Activated naive CD8-positive, alpha-beta T cell treated with anti-CD3 and anti-CD28 coated beads for 36 hours (primary cell): ENCODE data around the gene AZI2. TPM values are rescaled to one million over a fixed set of nuclear protein-coding genes. Genes with fewer than 3 reads are reported as not detected.

Experiments used
- DNase-seq: peaks from one replicate; pipeline ENCODE4 v3.0.0; 2021
- H3K27ac Mint-ChIP-seq: one replicate; pipeline ENCODE4 v1.8.0; 2022; ENCODE audit warnings: mild to moderate bottlenecking, moderate library complexity, mixed read lengths
- H3K27me3 Mint-ChIP-seq: one replicate; pipeline ENCODE4 v1.8.0; 2022; ENCODE audit warnings: mild to moderate bottlenecking, mixed read lengths
- H3K36me3 Mint-ChIP-seq: one replicate; pipeline ENCODE4 v1.8.0; 2021; ENCODE audit warnings: mild to moderate bottlenecking, mixed read lengths
- H3K4me1 Mint-ChIP-seq: one replicate; pipeline ENCODE4 v1.8.0; 2021; ENCODE audit warnings: mixed read lengths
- H3K4me3 Mint-ChIP-seq: one replicate; pipeline ENCODE4 v1.8.0; 2022; ENCODE audit warnings: mild to moderate bottlenecking, moderate library complexity, mixed read lengths
- H3K9me3 Mint-ChIP-seq: one replicate; pipeline ENCODE4 v1.8.0; 2022; ENCODE audit warnings: mixed read lengths
- total RNA-seq, 2 experiments: library from RNA; stranded (reverse); gene quantifications; one replicate each; pipeline ENCODE4 v1.2.3, GENCODE V29; 2021

AZI2 gene
- total RNA-seq, 2 experiments from 2014 or later: 38.3 to 42.0 TPM

DNA sequence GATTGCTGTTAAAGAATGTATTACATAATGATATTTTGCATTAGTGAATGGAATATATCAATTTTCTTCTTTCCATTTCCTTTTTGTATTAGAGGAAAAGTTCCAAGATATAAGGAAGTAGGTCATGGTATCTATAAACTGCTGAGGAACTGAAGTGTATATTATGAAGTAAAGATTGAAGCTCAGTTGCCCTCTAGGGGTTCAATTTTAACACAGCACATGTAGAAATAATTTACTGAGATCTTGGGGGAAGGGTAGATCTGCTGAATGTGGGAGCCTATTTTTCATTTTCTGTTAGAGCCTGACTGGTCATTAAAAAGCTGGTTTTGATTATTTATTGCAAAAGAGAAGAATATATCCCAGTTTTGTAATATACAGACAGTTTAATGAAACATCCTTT, 62.0 kb downstream of the AZI2 start:
- DNase-seq: no peak
- Mint-ChIP-seq H3K27ac (no peak overlapping the region), H3K9me3 (no peaks in the 10 kb centered on the region), H3K27me3 (no peaks in the 10 kb centered on the region), H3K36me3 (peaks cover 14% of the 10 kb centered on the region), H3K4me3 (no peak overlapping the region), H3K4me1 (peaks cover 9% of the 10 kb centered on the region)

GRCh38 chr3:28280781-28281180, 67.8 kb downstream of the AZI2 start:
- Mint-ChIP-seq H3K27ac (no peak overlapping the region), H3K9me3 (no peaks in the 10 kb centered on the region), H3K4me1 (peaks cover 2% of the 10 kb centered on the region), H3K27me3 (no peaks in the 10 kb centered on the region), H3K4me3 (no peak overlapping the region), H3K36me3 (peaks cover 5% of the 10 kb centered on the region)
- DNase-seq: no peak

DNA sequence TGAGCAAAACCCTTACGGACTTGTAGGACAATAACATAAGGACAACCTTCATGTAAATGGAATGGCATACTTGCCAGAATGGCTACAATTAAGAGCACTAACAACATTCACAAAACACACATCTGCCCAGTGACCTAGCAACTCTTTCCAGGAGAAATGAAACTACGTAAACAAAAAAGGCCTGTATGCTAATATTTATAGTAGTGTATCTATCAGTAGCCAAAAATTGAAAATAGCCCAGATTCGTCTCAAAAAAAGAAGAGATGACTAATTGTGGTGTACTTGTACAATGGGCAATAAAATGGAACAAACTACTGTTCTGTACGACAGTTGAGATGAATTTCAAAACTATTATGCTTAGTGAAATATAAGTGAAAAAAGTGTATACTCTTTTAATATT, 68.9 kb downstream of the AZI2 start:
- Mint-ChIP-seq H3K27ac (no peak overlapping the region), H3K4me1 (peaks cover 2% of the 10 kb centered on the region), H3K4me3 (no peak overlapping the region)

GRCh38 chr3:28278918-28279317, 69.7 kb downstream of the AZI2 start:
- no peak overlapping the region for H3K4me3 Mint-ChIP-seq
- H3K27ac Mint-ChIP-seq: no peak overlapping the region
- DNase-seq: no peak
- peaks cover 2% of the 10 kb centered on the region for H3K4me1 Mint-ChIP-seq
- peaks cover 20% of the 10 kb centered on the region for H3K36me3 Mint-ChIP-seq
- H3K9me3 Mint-ChIP-seq: peaks cover 6% of the 10 kb centered on the region
- no peaks in the 10 kb centered on the region for H3K27me3 Mint-ChIP-seq

More for the DNA sequence above, 68.9 kb downstream of the AZI2 start:
- Mint-ChIP-seq H3K27me3 (no peaks in the 10 kb centered on the region), H3K36me3 (peaks cover 13% of the 10 kb centered on the region), H3K9me3 (no peaks in the 10 kb centered on the region)
- no peak for DNase-seq

DNA sequence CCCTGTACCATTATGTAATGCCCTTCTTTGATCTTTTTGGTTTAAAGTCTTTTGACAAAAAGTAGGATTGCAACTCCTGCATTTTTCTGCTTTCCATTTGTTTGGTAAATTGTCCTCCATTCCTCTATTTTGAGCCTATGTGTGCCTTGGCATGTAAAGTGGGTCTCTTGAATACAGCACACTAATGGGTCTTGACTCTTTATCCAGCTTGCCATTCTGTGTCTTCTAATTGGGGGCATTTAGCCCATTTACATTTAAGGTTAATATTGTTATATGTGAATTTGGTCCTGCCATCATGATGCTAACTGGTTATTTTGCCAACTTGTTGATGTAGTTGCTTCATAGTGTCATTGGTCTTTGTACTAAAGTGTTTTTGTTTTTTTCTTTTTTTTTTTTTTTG, 74.8 kb downstream of the AZI2 start:
- peaks cover 2% of the 10 kb centered on the region for H3K4me1 Mint-ChIP-seq
- DNase-seq: no peak
- no peak overlapping the region for H3K27ac Mint-ChIP-seq
- no peak overlapping the region for H3K4me3 Mint-ChIP-seq
- peaks cover 28% of the 10 kb centered on the region for H3K9me3 Mint-ChIP-seq
- H3K36me3 Mint-ChIP-seq: peaks cover 66% of the 10 kb centered on the region
- H3K27me3 Mint-ChIP-seq: no peaks in the 10 kb centered on the region

Other genes starting within 250 kb of the AZI2 start
- 10 to 100 TPM; 23.2 to 23.7 TPM for gene CMC1, start 107.2 kb downstream of the AZI2 start, total RNA-seq
- gene ZCWPW2, start 103 bp downstream of the AZI2 start, total RNA-seq: under 1 TPM; 0.19 to 0.32 TPM